Effector CD8-positive, alpha-beta T cell (primary cell): ENCODE results near the gene CHM.

ENCODE experiments used
- DNase-seq: peaks from one replicate; lab custom pipeline; 2025; lab: John Stamatoyannopoulos, UW

The CHM gene

GRCh38 chrX:85907316-85907715 is 140.0 kb downstream of the CHM start:
- DNase-seq, result no peak

DNA sequence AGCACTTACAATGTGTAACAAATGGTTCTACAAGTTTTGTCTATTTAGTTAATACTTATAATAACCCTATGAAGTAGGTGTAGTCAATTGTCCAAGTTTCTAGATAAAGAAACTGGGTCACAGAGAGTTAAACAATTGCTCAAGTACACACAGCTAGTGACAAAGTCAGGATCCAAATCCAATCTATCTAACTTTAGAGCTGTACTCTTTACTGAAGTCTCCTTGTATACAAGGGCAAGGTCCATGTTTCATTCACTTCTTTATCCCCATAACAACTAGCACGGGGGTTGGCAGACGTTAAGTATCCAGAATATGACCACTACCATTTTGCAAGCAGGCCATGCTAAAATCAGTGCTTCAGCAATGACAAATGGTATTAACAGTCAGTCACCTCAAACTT is 141.0 kb downstream of the CHM start:
- DNase-seq, result no peak

GRCh38 chrX:85905851-85906250 is 141.5 kb downstream of the CHM start:
- DNase-seq, result no peak

DNA sequence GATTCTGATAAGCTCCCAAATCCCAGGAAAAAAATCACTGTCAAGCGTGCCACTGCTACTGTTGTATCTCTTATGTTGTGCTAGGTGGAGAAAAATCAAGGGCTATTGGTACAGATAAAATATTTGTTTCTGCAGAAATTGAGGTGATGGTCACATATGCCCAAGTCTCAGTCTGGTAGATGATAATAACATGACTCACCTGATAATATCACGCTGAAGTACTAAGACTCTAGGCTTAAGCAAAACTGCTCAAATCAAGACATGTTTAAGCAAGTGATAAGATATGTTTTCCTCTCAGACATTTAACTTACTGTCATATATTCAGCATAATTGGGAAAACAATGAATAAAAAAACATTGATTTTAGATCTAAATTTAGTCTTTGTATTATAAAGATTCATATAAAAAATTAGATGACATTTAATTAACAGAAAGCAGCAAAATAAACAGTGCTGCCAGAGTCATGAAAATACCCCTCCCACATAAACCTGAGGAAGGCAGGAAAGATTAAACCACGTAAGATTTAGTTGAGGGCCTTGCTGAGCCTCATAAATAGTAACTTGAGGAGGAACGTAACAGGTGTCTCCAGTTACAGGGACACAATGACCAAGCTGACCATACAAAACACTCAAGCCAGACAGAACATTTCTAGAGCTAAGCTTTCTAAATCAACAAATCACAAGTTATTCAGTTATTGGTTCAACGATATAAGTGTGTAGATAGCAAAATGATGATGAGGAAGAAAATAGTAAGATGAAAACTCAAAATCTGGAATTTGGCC is 143.5 kb downstream of the CHM start:
- DNase-seq, result no peak

- no peak for DNase-seq
Measured at GRCh38 chrX:85897362-85898126, 149.8 kb downstream of the CHM start.

DNA sequence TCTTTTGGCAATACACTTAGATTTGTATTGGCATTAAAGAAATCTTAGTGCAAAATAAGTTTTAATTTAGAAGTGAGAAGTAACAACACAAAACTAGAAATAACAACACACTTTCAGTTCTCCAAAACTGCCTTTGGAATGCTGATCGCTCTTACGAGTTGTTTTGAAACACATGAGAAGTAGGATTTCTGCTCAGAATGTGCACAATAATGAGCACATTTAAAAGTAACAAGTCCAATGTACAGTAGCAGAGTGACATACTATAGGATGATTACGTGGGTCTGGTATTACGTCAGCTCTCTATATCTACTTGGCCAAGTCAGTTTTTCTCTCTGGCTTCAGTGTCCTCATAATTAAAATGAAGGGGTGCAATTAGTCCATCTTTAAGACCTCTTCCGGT is 164.8 kb downstream of the CHM start:
- no peak for DNase-seq

DNA sequence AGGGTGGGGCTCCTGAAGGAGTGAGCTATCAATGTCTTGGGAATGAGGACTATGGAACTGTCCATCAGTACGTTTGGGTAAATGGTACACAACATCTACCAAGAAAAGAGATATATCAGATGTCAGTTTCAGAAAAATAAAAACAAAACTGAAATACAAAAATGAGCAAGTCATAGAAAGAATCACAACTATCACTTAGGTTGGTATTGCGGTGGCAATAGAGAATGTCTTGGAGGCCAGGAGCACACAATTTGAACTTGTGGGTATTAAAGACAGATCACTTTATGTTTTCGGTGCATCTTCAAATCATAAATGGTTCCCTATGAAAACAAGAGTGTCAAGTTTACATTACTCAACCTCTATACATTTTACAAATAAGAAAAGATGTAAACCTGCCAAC is 176.8 kb downstream of the CHM start:
- no peak for DNase-seq

DNA sequence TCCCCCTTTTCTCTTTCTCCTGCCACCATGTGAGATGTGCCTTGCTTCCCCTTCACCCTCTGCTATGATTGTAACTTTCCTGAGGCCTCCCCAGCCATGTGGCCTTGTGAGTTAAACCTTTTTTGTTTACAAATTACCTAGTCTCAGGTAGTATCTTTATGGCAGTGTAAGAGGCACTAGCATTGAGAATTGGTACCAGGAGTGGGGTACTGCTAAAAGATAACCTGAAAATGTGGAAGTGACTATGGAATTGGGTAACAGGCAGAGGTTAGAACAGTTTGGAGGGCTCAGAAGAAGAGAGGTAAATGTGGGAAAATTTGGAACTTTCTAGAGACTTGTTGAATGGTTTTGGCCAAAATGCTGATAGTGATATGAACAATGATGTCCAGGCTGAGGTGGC is 182.0 kb downstream of the CHM start:
- DNase-seq, result no peak

- DNase-seq, result no peak
Measured at GRCh38 chrX:85859426-85859825, 187.9 kb downstream of the CHM start.

- DNase-seq, result no peak
Measured at GRCh38 chrX:85851418-85851817, 195.9 kb downstream of the CHM start.

- no peak for DNase-seq
Measured at GRCh38 chrX:85836868-85837267, 210.5 kb downstream of the CHM start.

DNA sequence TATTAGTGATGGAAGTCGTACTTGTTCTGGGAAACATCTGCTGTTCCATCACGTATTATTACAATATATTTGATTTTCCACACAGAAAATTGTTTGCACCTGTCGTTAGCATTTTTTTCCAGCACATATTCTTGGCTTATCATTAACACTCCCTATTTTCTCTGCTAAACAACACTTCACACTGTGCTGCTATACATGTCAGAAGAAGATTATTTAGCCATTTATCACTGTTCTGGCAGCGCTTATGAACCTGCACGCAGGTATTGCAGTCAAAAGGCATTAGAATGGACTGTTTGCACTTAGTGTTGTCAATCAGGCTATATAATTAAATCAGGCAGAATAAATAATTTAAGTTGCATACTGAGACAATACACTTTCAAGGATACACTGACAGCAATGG is 218.6 kb downstream of the CHM start:
- no peak for DNase-seq

- DNase-seq, result no peak
Measured at GRCh38 chrX:85815203-85815751, 232.1 kb downstream of the CHM start.
